Endothelial cell of umbilical vein (primary cell): ENCODE data around the gene P4HB. TPM values are rescaled to one million over a fixed set of nuclear protein-coding genes. Genes with fewer than 3 reads are reported as not detected.

Experiments
- BruUV-seq: library from RNA; stranded (reverse); fragments of 400-500 nt; replicated peaks from 2 replicates; lab custom pipeline; 2021; lab: Mats Ljungman, UMichigan
- CTCF ChIA-PET: fragments of 300-600, 350-600 bp; sonication (Branson Sonifier 250); formaldehyde crosslinking; loops from one replicate; lab custom pipeline; 2021; ENCODE audit warnings: antibody characterized with exemption, inconsistent platforms; lab: Charles Lee
- POLR2A ChIA-PET: fragments of 300-600, 350-600 bp; sonication (Branson Sonifier 250); formaldehyde crosslinking; loops from one replicate; lab custom pipeline; 2021; ENCODE audit warnings: antibody characterized with exemption, inconsistent platforms; lab: Charles Lee
- DNase-seq: peaks from one replicate; pipeline ENCODE4 v3.0.0-alpha.2; 2011; ENCODE audit warnings: low read depth, low spot score
- FAIRE-seq: peaks from 2 replicates; lab custom pipeline; 2011; peaks lifted over from hg19 to GRCh38; lab: Jason Lieb, UNC
- H2AFZ ChIP-seq: 2 replicates; pipeline ENCODE4 v1.6.0; 2012; ENCODE audit warnings: low read depth, low read length, control low read depth, inconsistent platforms
- H3K27ac ChIP-seq: 2 replicates; pipeline ENCODE4 v1.5.1; 2011; ENCODE audit warnings: low read depth, mild to moderate bottlenecking, control low read depth, low read length, moderate library complexity; ENCODE audit not compliant: insufficient read depth
- H3K27me3 ChIP-seq, 2 experiments: 2 replicates each; pipeline versions ENCODE4 v1.6.0 to v1.6.1; 2011; ENCODE audit warnings: low read length in 2 of 2, mixed read lengths in 1 of 2; ENCODE audit not compliant: control insufficient read depth in 2 of 2, insufficient read depth in 2 of 2
- H3K36me3 ChIP-seq, 2 experiments: 2 replicates in 1 of 2; 3 replicates in 1 of 2; pipeline ENCODE4 v1.5.1; 2011; ENCODE audit warnings: low read length in 2 of 2, mild to moderate bottlenecking in 1 of 2, moderate library complexity in 1 of 2; ENCODE audit not compliant: control insufficient read depth in 2 of 2, insufficient read depth in 2 of 2; ENCODE audit errors: extremely low read depth in 1 of 2
- H3K4me1 ChIP-seq: 3 replicates; pipeline ENCODE4 v1.5.1; 2011; ENCODE audit warnings: mild to moderate bottlenecking, low read length; ENCODE audit not compliant: control insufficient read depth, insufficient read depth; ENCODE audit errors: extremely low read depth
- H3K4me2 ChIP-seq: 2 replicates; pipeline ENCODE4 v1.6.1; 2011; ENCODE audit warnings: low read length, control low read depth, mixed read lengths; ENCODE audit not compliant: insufficient read depth
- H3K4me3 ChIP-seq, 3 experiments: fragments of 200-600 bp in 1 of 3; sonication (generic), shearing (Covaris generic) in 1 of 3; replicated peaks in 1 of 3; 2 replicates each; pipeline ENCODE4 v1.5.1; 2011 to 2016; ENCODE audit warnings: control low read depth in 3 of 3, low read length in 3 of 3, mild to moderate bottlenecking in 2 of 3, inconsistent platforms in 1 of 3, low read depth in 1 of 3, moderate library complexity in 1 of 3; ENCODE audit not compliant: insufficient read depth in 1 of 3
- H3K79me2 ChIP-seq: 2 replicates; pipeline ENCODE4 v1.6.0; 2012; ENCODE audit warnings: low read length, inconsistent platforms; ENCODE audit not compliant: control insufficient read depth, insufficient read depth
- H3K9ac ChIP-seq: replicated peaks from 2 replicates; pipeline ENCODE3; 2011; ENCODE audit warnings: low read length, control low read depth; ENCODE audit not compliant: insufficient read depth; ENCODE audit errors: extremely low read depth
- H3K9me1 ChIP-seq: replicated peaks from 3 replicates; pipeline ENCODE4 v1.6.0; 2011; ENCODE audit warnings: mild to moderate bottlenecking, low read length; ENCODE audit not compliant: control insufficient read depth, insufficient read depth; ENCODE audit errors: extremely low read depth
- H3K9me3 ChIP-seq: replicated peaks from 2 replicates; pipeline ENCODE4 v1.5.1; 2012; ENCODE audit warnings: low read length, inconsistent platforms; ENCODE audit not compliant: control insufficient read depth, insufficient read depth
- H4K20me1 ChIP-seq: replicated peaks from 2 replicates; pipeline ENCODE3; 2011; ENCODE audit warnings: mild to moderate bottlenecking, low read length; ENCODE audit not compliant: control insufficient read depth, insufficient read depth; ENCODE audit errors: extremely low read depth
- CTCF ChIP-seq, 2 donors: IDR thresholded peaks; 1 replicate in 1 of 2; 2 replicates in 1 of 2; pipeline ENCODE4 v1.5.1; 2011; ENCODE audit warnings: low read length in 2 of 2, mild to moderate bottlenecking in 2 of 2, moderate library complexity in 2 of 2, control low read depth in 1 of 2, inconsistent platforms in 1 of 2, low read depth in 1 of 2; ENCODE audit not compliant: insufficient read depth in 1 of 2; ENCODE audit errors: extremely low read depth in 1 of 2
- EZH2 ChIP-seq: IDR thresholded peaks from 2 replicates; pipeline ENCODE4 v1.6.1; 2012; ENCODE audit warnings: borderline replicate concordance, low read depth, mild to moderate bottlenecking, moderate library complexity, low read length, inconsistent platforms; ENCODE audit not compliant: severe bottlenecking
- FOS ChIP-seq: IDR thresholded peaks from 2 replicates; pipeline ENCODE4 v1.6.1; 2011; ENCODE audit warnings: mild to moderate bottlenecking, low read length, moderate library complexity, borderline replicate concordance; ENCODE audit not compliant: insufficient read depth
- POLR2A ChIP-seq: IDR thresholded peaks from 2 replicates; pipeline ENCODE4 v1.6.1; 2012; ENCODE audit warnings: low read depth, mild to moderate bottlenecking, control low read depth, low read length
- dilution Hi-C: fragments of 300-500 bp; cut with MboI; formaldehyde crosslinking; loops from one replicate; pipeline ENCODE4 v1.15.0; 2019; ENCODE audit warnings: low sequenced_read_pairs; ENCODE audit not compliant: extremely low pct_ligation_motif_present
- intact Hi-C: fragments of 100-400 bp; cut with micrococcal nuclease; formaldehyde crosslinking; loops from one replicate; pipeline ENCODE4 v1.10.0; 2022
- polyA plus RNA-seq, 4 experiments: library from polyadenylated mRNA; depleted of rRNA in 3 of 4; stranded (reverse) in 3 of 4; unstranded in 1 of 4; fragments of >200 nt; gene quantifications; 2 replicates each; pipeline versions ENCODE4 v1.2.1 to v1.2.3, GENCODE V29; 2011 to 2012; ENCODE audit warnings: missing spikeins in 1 of 4
- total RNA-seq: library from RNA; stranded (reverse); gene quantifications from 2 replicates; pipeline ENCODE4 v1.2.3, GENCODE V29; 2021

P4HB gene
- total and polyA plus RNA-seq, 2 donors (not counting 3 experiments of a cell fraction or from before 2014, with no cell fraction given) = 201 to 988 TPM

DNA sequence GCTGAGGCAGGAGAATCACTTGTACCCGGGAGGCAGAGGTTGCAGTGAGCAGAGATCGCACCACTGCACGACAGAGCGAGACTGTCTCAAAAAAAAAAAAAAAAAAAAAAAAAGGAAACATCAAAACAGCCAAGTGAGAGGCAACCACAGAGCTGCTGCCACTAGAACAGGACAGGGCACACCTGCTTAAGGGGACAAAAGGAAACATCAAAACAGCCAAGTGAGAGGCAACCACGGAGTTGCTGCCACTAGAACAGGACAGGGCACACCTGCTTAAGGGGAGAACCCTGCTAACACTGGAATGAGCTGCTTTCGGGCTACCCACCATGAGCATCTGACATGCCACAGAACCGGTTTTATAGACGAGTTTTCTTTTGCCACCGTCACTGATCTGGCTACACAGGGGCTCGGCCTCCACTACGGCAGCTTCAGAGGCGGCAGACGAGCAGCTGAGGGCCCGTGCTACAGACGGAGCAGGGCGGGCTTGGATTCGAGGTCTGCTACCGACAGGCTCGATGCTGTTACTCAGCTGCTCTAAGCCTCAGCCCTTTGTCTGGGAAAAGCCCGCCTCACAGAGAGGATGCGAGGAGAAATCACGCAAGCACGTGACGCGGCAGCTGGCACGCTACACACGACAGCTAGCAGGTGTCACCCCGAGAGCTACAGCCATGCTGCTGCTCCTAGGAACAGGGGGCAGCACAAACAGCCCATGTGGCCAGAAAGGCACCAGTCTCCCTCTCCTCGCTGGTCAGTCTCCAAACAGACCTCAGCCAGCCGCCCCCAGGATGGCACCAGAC lies 2.0 kb downstream of the P4HB start:
- Histone ChIP-seq H3K9ac (no peak overlapping the region), H2AFZ (no peak overlapping the region), H3K27ac (no peak overlapping the region), H3K4me3 (peak overlapping the region in 2 of 3 experiments; percentile 76 to 97), H3K4me1 (peaks cover 20% of the 10 kb centered on the region), H3K9me1 (no peaks in the 10 kb centered on the region), H3K9me3 (no peaks in the 10 kb centered on the region), H3K36me3 (peaks cover 8 to 34% of the 10 kb centered on the region in 2 experiments), H3K79me2 (peaks cover 59% of the 10 kb centered on the region), H3K27me3 (no peaks in the 10 kb centered on the region), H3K4me2 (peak overlapping the region; percentile 66), H4K20me1 (no peaks in the 10 kb centered on the region)
- intact Hi-C loops = no loop called here
- TF ChIP-seq CTCF (IDR thresholded peaks at IDR 0.05; ENCODE audit: extremely low read depth in 1 of 2, insufficient read depth in 1 of 2, low read depth in 1 of 2, low read length in 2 of 2) (no peak), EZH2 (no peak), POLR2A (no peak), FOS (no peak)
- DNase-seq (no peak), FAIRE-seq (no peak)
- ChIA-PET POLR2A (interaction anchor here (0.7 kb wide), 1 partner anchor 92 kb away, joined by 3 read pairs; no protein-coding TSS in a partner anchor), CTCF (no interaction called here)
- dilution Hi-C loops = no loop called here
- no TSS peak for BruUV-seq
